Neural progenitor cell (in vitro differentiated cells): ENCODE measurements around the gene NEGR1.

ENCODE experiments used
- CTCF ChIP-seq: fragments of 200-600 bp; sonication (generic); IDR thresholded peaks from 2 replicates; pipeline ENCODE4 v1.5.1; 2017; ENCODE audit warnings: antibody characterized with exemption, mild to moderate bottlenecking
- EZH2 ChIP-seq: fragments of 200-600 bp; sonication (generic); IDR thresholded peaks from 2 replicates; pipeline ENCODE4 v1.6.1; 2017; ENCODE audit warnings: antibody characterized with exemption, mild to moderate bottlenecking, moderate library complexity

GRCh38 chr1:72097851-72098570 is 184.3 kb downstream of the NEGR1 start:
- TF ChIP-seq CTCF: no peak
- TF ChIP-seq EZH2: no peak
